HG03354 (cell line): ENCODE measurements around the gene TCTN3.
"Not testable (repeated sequence)": the region's sequence is repeated elsewhere in the genome, so short reads cannot be mapped to it uniquely, and the experiment has no call there.

ENCODE experiments used
- ATAC-seq: cut with Tn5 transposase; IDR thresholded peaks from one replicate; pipeline ENCODE4 v1.9.1; 2021; ENCODE audit warnings: mild to moderate bottlenecking; ENCODE audit not compliant: unreplicated experiment, poor library complexity, severe bottlenecking

TCTN3 gene, protein sequence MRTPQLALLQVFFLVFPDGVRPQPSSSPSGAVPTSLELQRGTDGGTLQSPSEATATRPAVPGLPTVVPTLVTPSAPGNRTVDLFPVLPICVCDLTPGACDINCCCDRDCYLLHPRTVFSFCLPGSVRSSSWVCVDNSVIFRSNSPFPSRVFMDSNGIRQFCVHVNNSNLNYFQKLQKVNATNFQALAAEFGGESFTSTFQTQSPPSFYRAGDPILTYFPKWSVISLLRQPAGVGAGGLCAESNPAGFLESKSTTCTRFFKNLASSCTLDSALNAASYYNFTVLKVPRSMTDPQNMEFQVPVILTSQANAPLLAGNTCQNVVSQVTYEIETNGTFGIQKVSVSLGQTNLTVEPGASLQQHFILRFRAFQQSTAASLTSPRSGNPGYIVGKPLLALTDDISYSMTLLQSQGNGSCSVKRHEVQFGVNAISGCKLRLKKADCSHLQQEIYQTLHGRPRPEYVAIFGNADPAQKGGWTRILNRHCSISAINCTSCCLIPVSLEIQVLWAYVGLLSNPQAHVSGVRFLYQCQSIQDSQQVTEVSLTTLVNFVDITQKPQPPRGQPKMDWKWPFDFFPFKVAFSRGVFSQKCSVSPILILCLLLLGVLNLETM

DNA sequence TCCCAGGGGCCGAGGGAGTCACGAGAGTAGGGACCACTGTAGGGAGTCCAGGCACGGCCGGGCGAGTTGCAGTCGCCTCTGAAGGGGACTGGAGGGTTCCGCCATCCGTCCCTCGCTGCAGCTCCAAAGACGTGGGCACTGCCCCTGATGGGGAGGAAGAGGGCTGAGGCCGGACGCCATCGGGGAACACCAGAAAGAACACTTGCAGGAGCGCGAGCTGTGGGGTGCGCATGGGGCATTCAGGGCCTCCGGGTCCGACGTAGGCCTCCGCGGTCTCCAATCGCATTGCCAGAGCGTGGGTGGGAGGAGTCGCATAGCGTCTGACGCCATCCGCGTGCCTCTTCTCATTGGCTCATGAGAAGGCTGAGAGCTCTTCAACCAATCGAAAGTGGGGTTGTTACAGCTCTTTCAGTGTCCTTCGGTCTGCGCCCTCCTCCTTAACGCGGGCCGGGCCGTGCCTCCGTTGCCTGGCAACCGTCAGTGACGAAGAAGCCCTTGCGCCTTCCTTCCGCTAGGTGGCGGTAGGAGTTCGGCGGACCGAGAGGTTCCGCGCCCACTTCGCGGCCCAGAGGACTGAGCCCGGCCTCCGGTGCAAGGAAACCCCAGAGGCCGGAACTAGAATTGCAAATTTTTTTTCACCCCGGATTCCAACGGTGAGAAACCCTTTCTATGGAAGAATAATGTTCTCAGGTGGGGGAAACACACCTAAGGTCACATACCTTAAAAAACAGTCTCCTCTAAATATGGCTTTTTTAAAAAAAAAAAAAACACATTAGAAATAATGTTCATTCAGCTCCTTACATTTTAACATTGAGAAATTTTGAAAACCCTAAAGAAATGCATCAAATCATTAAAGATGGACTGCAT is at the start of gene TCTN3:
Gene TCTN3 (minus strand): TSS at position 260 of the 867 bp plus-strand sequence. CDS start 28 bp downstream, at position 232.
- peak; percentile 99 for ATAC-seq

DNA sequence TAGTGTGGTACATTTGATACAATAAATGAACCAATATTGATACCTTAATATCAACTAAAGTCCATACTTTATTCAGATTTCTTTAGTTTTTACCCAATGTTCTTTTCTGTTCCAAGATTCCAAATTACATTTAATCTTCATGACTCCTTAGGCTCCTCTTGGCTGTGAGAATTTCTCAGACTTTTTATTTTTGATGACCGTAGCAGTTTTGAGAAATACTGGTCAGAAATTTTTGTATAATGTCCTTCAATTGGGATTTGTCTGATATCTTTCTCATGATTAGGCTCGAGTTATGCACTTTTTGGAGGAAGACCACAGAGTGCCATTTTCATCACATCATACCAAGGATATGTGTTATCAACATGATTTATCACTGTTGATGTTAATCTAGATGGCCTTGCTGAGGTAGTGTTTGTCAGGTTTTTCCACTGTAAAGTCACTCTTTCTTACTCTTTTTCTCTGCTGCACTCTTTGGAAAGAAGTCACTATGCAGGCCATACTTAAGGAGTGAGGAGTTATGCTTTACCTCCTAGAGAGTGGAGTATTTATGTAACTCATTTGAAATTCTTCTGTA is 49.3 kb upstream of the TCTN3 start:
- no peak for ATAC-seq

DNA sequence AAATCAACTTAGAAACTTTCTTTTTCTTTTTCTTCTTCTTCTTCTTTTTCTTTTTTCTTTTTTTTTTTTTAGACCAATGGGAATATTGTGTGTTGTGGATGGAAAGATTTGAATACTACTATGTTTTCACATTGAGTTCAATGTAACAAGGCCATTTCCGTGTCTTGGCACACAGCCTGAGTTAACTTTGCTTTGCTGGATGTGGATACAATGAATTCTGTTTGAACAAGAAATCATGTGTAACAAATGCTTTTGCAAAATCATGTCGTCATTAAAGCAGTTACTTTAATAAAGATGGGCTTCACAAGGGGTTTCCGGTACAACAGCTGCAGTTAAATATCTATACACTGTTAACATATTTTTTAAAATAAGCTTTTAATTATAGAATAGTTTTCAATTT is 48.8 kb upstream of the TCTN3 start:
- peak; percentile 17 for ATAC-seq

DNA sequence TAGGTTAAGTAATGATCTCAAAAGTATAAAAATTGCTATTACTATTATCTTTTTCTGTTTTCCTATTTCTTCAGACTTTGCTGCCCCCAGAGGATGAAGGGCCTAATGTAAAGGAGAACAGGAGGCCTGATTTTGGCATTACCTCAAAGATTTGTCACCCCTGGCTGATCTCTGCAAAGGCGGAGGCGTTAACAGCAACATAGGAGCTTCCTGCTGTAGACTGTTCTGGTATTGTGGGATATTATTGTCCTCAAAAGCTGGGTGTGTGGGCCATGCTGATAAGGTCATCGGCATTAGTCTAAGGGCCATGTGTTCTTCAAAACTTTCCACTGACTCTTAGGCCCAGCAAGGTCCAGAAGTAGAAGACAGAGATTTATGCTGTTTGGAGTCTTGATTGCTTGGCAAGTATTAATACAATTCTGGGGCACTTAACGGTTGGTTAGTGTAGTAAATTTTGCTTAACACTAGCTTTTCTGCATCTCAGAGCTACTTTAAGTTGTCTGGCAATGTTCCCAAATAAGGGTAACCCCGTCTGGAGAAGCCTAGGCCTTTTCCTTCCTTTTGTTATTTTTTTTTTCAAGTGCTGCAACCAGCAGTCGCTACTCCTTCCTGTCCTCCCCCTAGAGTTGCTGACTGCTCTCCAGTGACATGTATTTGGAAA is 48.2 kb upstream of the TCTN3 start:
- peak; percentile 80 for ATAC-seq

DNA sequence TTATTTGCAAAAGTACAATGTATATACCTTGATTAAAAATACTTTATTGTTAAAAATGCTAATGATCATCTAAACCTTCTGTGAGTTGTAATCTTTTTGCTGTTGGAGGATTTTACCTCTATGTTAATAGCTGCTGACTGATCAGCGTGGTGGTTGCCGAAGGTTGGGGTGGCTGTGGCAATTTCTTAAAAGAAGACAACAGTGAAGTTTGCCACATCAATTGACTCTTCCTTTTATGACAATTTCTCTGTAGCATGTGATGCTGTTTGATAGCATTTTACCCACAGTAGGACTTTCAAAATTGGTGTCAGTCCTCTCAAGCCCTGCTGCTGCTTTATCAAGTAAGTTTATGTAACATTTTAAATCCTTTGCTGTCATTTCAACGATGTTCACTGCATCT is 45.3 kb upstream of the TCTN3 start:
- no peak for ATAC-seq

DNA sequence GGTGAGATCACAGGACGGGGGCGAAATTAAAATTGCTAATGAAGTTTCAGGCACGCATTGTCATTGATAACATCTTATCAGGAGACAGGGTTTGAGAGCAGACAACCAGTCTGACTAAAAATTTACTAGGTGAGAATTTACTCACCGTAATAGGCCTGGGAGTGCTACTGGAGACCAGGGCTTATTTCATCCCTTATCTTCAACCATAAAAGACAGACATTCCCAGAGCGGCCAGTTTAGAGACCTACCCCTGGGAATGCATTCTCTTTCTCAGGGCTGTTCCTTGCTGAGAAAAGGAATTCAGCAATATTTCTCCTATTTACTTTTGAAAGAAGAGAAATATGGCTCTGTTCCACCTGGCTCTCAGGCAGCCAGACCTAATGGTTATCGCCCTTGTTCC is 39.2 kb upstream of the TCTN3 start:
- ATAC-seq, result not testable (repeated sequence)

DNA sequence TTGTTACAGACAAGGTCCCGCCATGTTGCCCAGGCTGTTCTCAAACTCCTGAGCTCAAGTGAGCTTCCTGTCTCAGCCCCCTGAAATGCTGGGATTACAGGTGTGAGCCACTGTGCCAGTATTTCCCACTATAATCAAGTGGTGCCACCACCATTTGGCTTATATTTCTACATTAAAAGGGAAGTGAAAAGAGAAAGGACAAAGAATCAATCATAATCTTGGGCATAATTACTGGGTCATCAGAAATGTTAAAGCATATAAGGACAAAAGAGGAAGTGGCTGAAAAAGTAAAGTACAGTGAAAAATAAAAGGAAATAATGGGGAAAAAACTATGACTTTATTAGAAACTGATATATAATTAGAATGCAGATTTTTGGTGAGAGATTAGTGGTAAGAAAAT is 36.5 kb upstream of the TCTN3 start:
- ATAC-seq, result no peak

DNA sequence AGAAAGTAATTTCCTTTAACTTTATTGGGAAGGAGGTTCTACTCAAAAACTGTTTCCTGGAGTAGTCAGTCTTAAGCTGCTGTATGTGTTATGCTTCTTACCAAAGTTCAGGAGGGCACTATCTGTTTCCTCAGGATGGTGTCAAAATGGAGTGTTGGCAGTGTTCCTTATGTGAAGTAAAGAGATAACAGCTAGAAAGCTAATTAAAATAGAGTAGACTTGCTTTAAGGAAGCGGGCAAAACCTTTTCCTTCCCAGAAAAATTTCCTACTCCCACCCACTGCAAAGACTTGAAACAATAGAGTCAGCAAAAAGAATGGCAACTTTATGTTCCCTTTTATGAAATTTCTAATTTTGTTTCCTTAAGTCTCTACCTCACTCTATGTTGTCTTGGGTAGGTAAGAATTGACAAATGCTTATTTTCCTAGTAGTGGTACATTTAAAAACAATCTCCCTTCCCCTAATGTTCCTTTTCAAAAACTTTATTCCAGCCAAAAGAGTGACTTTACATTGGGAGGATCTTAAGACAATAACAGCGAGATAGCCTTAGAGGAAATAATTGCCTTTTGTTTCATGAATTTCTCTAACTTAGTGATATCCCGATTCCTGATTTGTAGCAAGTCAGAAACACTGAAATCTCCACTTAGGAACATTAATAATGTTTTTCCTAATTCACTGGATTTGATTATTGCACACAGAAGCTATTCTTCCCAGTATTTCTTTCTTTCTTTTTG is 35.8 kb upstream of the TCTN3 start:
- ATAC-seq, result no peak

DNA sequence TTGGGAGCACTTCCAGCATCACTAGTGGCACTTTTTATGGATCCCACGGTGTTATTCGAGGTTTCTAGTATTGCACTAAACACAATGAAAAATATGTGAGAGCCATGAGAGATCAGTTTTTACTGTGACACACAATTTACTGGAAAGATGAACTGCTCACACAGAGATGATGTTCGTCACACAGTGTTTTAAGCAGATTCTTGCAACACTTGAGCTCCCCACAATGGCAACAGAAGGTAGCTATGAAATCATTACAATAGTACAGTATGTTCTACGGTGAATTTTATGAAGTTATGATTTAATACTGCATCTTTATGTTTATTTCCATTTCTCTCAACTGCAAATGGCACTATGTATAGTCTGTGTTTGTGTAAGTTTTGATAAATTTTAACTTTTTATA is 34.8 kb upstream of the TCTN3 start:
- ATAC-seq, result no peak

DNA sequence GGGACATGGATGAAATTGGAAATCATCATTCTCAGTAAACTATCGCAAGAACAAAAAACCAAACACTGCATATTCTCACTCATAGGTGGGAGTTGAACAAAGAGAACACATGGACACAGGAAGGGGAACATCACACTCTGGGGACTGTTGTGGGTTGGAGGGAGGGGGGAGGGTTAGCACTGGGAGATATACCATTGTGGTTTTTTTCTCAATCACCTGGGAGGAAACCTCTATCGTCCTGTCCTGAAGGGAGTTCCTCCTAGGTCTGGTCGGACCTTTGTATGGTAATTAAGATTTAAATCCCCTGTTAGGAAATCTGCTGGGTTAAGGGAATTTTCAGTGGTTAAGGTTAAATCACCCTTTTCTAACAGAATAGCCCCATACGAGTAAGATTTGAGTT is 28.8 kb upstream of the TCTN3 start:
- not testable (repeated sequence) for ATAC-seq

DNA sequence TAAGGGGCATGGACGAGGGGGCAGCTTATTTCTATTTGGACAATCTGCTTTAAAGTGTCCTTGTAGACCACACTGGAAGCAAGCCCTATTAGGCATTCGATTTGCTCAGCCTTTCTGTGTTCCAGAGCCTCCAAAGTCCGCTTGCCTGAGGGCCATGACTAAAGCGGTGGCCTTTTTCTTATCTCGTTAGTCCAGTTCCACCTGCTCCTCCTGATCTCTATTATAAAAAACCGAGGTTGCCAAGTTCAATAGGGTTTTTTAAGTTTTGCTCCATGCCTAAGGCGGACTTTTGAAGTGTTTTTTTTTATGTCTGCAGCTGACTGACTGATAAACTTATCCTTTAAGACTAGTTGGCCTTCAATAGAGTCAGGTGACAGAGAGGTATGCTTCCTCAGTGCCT is 27.0 kb upstream of the TCTN3 start:
- not testable (repeated sequence) for ATAC-seq

DNA sequence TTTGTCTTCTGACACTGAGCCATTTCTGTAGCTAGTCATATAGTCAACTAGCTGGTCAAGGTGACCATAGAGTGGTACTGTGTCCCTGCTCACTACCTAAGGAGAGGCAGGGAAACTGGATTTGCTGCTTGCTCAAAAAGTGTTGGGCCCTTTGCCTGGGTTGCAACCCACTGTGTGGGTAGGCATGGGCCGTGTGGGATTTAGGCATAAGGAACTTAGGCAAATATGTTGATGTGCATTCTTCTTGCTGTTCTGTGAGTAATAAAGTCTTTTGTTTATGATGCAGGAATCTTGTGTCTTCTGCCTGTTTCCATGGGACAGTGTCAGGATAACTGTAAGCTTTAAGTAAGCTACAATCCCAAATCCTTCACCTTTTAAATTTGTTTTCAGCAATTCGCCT is 23.1 kb upstream of the TCTN3 start:
- no peak for ATAC-seq

DNA sequence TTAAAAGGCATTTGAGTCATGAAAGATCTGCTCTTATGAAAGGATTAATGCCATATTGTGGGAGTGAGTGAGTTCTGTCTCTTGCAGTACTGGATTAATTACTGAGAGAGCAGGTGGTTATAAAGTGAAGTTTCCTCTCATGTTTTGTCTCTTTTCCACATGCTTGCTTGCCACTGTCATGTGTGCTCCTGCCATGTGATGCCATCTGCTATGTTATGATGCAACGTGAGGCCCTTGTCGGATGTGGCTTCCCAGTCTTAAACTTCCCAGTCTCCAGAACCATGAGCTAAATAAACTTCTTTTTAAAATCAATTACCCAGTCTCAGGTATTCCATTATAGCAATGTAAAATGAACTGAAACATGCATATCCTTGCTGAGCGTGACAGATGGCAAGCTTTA is 22.7 kb upstream of the TCTN3 start:
- ATAC-seq, result no peak

DNA sequence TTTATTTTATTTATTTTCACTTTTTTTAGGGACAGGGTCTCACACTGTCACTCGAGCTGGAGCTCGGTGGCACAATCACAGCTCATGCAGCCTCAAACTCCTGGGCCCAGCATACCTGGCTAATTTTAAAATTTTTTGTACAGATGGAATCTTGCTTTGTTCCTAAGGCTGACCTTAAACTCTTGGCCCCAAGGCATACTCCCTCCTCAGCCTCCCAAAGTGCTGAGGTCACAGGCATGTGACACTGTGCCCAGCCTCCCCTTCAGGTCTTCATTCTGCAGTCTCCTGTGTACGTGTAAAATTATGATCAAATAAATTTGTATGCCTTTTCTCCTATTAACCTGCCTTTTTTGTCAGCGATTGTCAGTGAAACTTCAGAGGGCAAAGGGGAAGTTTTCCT is 17.8 kb upstream of the TCTN3 start:
- ATAC-seq, result no peak

DNA sequence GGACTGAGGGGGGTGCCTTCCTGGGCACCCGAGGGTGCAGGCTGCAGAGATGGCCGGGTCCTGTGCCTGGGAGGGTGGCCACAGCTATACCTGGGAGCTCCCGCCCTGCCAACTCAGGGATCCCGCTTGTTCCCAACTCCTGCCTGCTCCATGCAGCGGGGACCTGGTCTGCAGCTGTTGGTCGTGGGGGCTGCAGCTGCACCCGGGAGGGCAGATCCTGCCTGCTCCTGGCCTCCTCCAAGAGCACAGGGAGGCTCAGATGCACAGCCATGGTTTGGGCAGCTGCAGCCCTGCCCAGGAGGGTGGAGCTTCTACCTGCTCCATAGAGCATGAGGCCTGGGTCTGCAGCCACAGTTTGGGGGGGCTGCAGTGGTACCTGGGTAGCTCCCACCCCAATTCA is 13.3 kb upstream of the TCTN3 start:
- ATAC-seq, result no peak

DNA sequence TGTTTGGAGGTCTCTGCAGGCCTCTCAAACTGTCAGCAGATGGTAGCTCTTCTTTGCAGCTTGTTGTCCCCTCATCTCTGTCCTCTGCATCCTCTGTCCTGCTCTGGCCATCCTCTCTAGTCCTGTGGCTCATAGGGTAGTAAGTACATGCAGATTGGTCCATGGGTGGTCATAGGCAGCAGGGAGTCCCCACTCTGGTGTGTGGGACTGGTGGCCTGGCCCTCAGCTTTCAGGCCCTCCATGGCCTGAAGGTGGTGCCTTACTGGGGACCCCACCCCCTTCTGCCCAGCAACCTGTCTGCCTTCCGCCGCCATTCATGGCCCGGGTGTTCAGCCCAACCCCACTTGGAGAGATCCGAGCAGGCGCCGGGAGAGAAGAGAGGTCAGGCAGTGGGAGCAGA is 12.8 kb upstream of the TCTN3 start:
- no peak for ATAC-seq

DNA sequence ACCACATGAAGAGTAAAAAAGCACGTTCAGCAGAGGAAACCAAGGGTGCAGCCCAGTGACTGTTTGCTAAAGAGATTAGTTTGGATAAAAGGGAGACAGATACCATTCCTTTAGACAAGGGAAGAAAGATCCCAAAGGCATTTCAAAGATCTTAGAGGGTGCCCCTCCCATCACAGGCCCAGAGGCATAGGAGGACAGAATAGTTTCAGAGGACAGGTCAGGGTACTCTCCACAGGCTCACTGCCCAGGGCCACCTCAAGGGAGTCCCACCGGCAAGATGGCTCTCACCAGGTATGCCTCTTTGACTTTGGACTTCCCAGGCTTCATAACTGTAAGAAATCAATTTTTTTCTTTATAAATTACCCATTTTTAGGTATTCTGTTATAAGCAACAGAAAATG is 4.7 kb upstream of the TCTN3 start:
- no peak for ATAC-seq

DNA sequence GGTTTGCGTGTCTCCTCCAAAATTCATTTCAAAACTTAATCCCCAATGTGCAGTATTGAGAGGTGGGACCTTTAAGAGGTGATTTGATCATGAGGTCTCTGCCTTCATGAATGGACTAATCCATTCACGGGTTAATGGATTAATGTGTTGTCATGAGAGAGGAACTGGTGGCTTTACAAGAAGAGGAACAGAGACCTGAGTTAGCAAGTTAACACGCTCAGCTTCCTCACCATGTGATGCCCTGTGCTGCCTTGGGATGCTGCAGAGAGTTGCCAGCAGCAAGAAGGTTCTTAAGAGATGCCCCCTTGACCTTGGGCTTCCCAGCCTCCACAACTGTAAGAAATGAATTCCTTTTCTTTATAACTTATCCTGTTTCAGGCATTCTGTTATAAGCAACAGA is 3.7 kb upstream of the TCTN3 start:
- ATAC-seq, result no peak

DNA sequence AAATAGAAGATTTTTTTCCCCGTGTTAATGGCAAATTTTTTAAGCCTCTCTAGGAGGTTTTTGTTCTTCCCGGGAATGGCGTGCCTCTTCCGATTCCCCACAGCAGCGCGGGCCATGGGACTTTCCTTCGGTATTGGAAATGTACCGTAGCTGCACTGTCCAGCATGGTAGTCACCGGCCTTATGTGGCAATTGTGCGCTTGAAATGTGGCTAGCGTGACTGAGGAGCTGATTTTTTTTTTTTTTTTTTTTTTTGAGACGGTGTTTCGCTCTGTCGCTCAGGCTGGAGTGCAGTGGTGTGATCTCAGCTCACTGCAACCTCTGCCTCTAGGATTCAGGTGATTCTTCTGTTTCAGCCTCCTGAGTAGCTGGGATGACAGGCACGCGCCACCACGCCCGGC is 938 bp upstream of the TCTN3 start:
- no peak for ATAC-seq
